Thyroid gland (tissue), 4 donors: ENCODE results near the gene ICAM4. TPM values are rescaled to one million over a fixed set of nuclear protein-coding genes. Genes with fewer than 3 reads are reported as not detected.

ENCODE experiments used
- DNase-seq, 2 donors: peaks; one replicate each; pipeline ENCODE4 v3.0.0-alpha.2; 2019
- H3K27ac ChIP-seq, 3 donors: fragments of 200-600 bp; sonication (generic); 1 replicate in 2 of 3; 2 replicates in 1 of 3; pipeline ENCODE4 v1.5.1; 2016 to 2019; ENCODE audit warnings: mild to moderate bottlenecking in 1 of 3, moderate library complexity in 1 of 3
- H3K27me3 ChIP-seq: fragments of 200-600 bp; sonication (generic); one replicate; pipeline ENCODE4 v1.5.1; 2019
- H3K36me3 ChIP-seq, 2 donors: fragments of 200-600 bp; sonication (generic); one replicate each; pipeline ENCODE4 v1.5.1; 2016 to 2019
- H3K4me1 ChIP-seq, 2 donors: fragments of 200-600 bp; sonication (generic); one replicate each; pipeline ENCODE4 v1.5.1; 2017 to 2019
- H3K4me3 ChIP-seq, 3 donors: fragments of 200-600 bp; sonication (generic); replicated peaks in 1 of 3; 1 replicate in 2 of 3; 2 replicates in 1 of 3; pipeline ENCODE4 v1.5.1; 2016; ENCODE audit warnings: mild to moderate bottlenecking in 1 of 3
- H3K9me3 ChIP-seq: fragments of 200-600 bp; sonication (generic); one replicate; pipeline ENCODE4 v1.5.1; 2017
- CTCF ChIP-seq, 6 experiments: fragments of 200-600 bp in 3 of 6; fragments of 450-650 bp in 3 of 6; sonication (generic) in 3 of 6; IDR thresholded peaks; one replicate each; pipeline ENCODE4 v1.5.1; 2016 to 2019; ENCODE audit warnings: antibody characterized with exemption in 6 of 6, mild to moderate bottlenecking in 2 of 6, inconsistent platforms in 1 of 6, moderate library complexity in 1 of 6
- POLR2A ChIP-seq, 2 donors: fragments of 450-650 bp; IDR thresholded peaks; one replicate each; pipeline ENCODE4 v1.6.1; 2017; ENCODE audit warnings: antibody characterized with exemption in 2 of 2, mild to moderate bottlenecking in 2 of 2, moderate library complexity in 1 of 2
- WGBS, 2 donors: methylation state at CpG; one replicate each; pipeline ENCODE4 v1.1.5; 2017; 5-methylcytosine and 5-hydroxymethylcytosine counted together
- intact Hi-C: fragments of 100-400 bp; cut with DNase I; formaldehyde crosslinking; loops from one replicate; pipeline ENCODE4 v1.15.1; 2023
- total RNA-seq, 4 donors: library from RNA; depleted of rRNA; stranded (reverse); fragments of >200 nt; gene quantifications; one replicate each; pipeline ENCODE4 v1.2.3, GENCODE V29; 2016

Gene ICAM4
- total RNA-seq, 4 donors from 2014 or later, result 0.44 TPM; not detected in 3

GRCh38 chr19:10245189-10245939 lies 41.4 kb upstream of the ICAM4 start:
- Histone ChIP-seq H3K4me1 (no peaks in the 10 kb centered on the region), H3K9me3 (no peaks in the 10 kb centered on the region), H3K36me3 (no peaks in the 10 kb centered on the region), H3K4me3 (no peak overlapping the region), H3K27ac (no peak overlapping the region), H3K27me3 (no peaks in the 10 kb centered on the region)
- WGBS, 2 donors, result 76 to 86% methylated on average over 9 of the region's 9 CpGs
- TF ChIP-seq CTCF (IDR thresholded peaks at IDR 0.05) (no peak), POLR2A (IDR thresholded peaks at IDR 0.05) (no peak)
- intact Hi-C loops, result no loop called here
- DNase-seq, result no peak

- WGBS, 2 donors, result 84 to 87% methylated on average over 6 of the region's 6 CpGs
- no peak overlapping the region for H3K4me3 ChIP-seq
Measured at GRCh38 chr19:10246511-10246910, 40.2 kb upstream of the ICAM4 start.

GRCh38 chr19:10251792-10252694 lies 34.7 kb upstream of the ICAM4 start, which contains the start of gene MRPL4:
Gene MRPL4 (plus strand): TSS chr19:10252214. CDS start chr19:10252254, 40 bp downstream.
- no peaks in the 10 kb centered on the region for H3K27me3 ChIP-seq
- H3K4me3 ChIP-seq, result peak within 1 kb of the TSS; percentile 54 to 85 (median 85)
- WGBS, 2 donors, result 0 to 1% methylated on average over 19 to 51 of the region's 77 CpGs
- peak within 1 kb of the TSS; percentile 45 to 65 (median 52) for H3K27ac ChIP-seq
- no peaks in the 10 kb centered on the region for H3K9me3 ChIP-seq
- intact Hi-C loops, result loop anchor here (10.0 kb wide), 2 partner anchors 137 to 317 kb away; partner anchors contain the start of genes EIF3G, OLFM2 and P2RY11
- peaks cover 0 to 7% of the 10 kb centered on the region in 2 donors for H3K4me1 ChIP-seq
- peaks cover 10% of the 10 kb centered on the region in 2 donors for H3K36me3 ChIP-seq
- peak in 1 of 2 donors; percentile 54 for TF ChIP-seq POLR2A (IDR thresholded peaks at IDR 0.05)
- peak in 1 of 6 experiments; percentile 20 for TF ChIP-seq CTCF (IDR thresholded peaks at IDR 0.05)
- DNase-seq, result peak; percentile 98

More at GRCh38 chr19:10246511-10246910, 40.2 kb upstream of the ICAM4 start:
- no peaks in the 10 kb centered on the region for H3K4me1 ChIP-seq
- no peaks in the 10 kb centered on the region for H3K27me3 ChIP-seq
- TF ChIP-seq CTCF (IDR thresholded peaks at IDR 0.05) (no peak), POLR2A (IDR thresholded peaks at IDR 0.05) (no peak)
- no peak overlapping the region for H3K27ac ChIP-seq
- DNase-seq, result no peak
- intact Hi-C loops, result no loop called here
- no peaks in the 10 kb centered on the region for H3K36me3 ChIP-seq
- H3K9me3 ChIP-seq, result no peaks in the 10 kb centered on the region

- 29 to 34% methylated on average over 7 to 8 of the region's 8 CpGs for whole genome bisulfite sequencing, 2 donors
Measured at GRCh38 chr19:10252707-10253106, 34.0 kb upstream of the ICAM4 start.

More at GRCh38 chr19:10252707-10253106, 34.0 kb upstream of the ICAM4 start:
- Histone ChIP-seq H3K9me3 (no peaks in the 10 kb centered on the region), H3K4me3 (peak overlapping the region; percentile 54 to 85 (median 85)), H3K4me1 (peaks cover 0 to 7% of the 10 kb centered on the region in 2 donors), H3K27me3 (no peaks in the 10 kb centered on the region), H3K36me3 (peaks cover 15 to 17% of the 10 kb centered on the region in 2 donors), H3K27ac (peak overlapping the region in 1 of 3 donors; percentile 45)
- intact Hi-C loops, result loop anchor here (10.0 kb wide), 2 partner anchors 138 to 318 kb away; partner anchors contain the start of genes EIF3G, OLFM2 and P2RY11
- no peak for DNase-seq
- no peak for TF ChIP-seq CTCF (IDR thresholded peaks at IDR 0.05)
- no peak for TF ChIP-seq POLR2A (IDR thresholded peaks at IDR 0.05)
